Choroid plexus epithelial cell (primary cell): ENCODE measurements around the gene LTA.

Experiments used
- DNase-seq: peaks from one replicate; pipeline ENCODE4 v3.0.0-alpha.2; 2010; ENCODE audit warnings: low read depth
- H3K4me3 ChIP-seq: 2 replicates; pipeline ENCODE4 v1.5.1; 2011; ENCODE audit warnings: low read depth, mild to moderate bottlenecking, control low read depth, low read length, moderate library complexity
- TF ChIP-seq, protein P1 (sequence below): conservative IDR thresholded peaks from 2 replicates; pipeline ENCODE4 v1.5.1; 2011; ENCODE audit warnings: low read depth, mild to moderate bottlenecking, control low read depth, inconsistent platforms, low read length, moderate library complexity

Gene LTA

DNA sequence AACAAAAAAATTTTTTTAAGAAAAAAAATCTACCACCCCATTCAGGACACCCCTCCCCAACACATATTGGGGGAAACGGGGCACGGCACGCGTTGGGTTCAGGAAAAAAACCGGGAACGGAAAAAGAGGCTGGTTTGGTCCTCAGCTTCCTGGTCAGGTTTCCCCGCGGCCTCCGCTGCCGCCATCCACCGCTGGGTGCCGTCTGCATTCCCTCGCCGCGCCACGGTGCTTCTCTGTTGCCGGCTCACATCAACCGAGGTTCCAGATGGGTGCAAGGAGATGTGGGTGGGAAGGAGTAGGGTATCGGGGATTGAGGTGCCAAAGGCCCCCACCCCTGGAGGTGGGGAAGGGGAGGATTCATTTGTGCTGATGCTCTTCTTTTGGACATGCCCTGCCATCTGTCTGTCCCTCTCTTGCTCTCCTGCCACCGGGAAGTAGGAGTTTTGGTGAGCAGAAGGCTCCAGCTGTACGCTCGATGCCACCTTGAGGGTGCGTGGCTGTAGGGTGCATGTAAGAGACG, 37.5 kb upstream of the LTA start:
- no peak for DNase-seq
- no peak overlapping the region for H3K4me3 ChIP-seq
- TF ChIP-seq, protein P1, sequence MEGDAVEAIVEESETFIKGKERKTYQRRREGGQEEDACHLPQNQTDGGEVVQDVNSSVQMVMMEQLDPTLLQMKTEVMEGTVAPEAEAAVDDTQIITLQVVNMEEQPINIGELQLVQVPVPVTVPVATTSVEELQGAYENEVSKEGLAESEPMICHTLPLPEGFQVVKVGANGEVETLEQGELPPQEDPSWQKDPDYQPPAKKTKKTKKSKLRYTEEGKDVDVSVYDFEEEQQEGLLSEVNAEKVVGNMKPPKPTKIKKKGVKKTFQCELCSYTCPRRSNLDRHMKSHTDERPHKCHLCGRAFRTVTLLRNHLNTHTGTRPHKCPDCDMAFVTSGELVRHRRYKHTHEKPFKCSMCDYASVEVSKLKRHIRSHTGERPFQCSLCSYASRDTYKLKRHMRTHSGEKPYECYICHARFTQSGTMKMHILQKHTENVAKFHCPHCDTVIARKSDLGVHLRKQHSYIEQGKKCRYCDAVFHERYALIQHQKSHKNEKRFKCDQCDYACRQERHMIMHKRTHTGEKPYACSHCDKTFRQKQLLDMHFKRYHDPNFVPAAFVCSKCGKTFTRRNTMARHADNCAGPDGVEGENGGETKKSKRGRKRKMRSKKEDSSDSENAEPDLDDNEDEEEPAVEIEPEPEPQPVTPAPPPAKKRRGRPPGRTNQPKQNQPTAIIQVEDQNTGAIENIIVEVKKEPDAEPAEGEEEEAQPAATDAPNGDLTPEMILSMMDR, result no peak

DNA sequence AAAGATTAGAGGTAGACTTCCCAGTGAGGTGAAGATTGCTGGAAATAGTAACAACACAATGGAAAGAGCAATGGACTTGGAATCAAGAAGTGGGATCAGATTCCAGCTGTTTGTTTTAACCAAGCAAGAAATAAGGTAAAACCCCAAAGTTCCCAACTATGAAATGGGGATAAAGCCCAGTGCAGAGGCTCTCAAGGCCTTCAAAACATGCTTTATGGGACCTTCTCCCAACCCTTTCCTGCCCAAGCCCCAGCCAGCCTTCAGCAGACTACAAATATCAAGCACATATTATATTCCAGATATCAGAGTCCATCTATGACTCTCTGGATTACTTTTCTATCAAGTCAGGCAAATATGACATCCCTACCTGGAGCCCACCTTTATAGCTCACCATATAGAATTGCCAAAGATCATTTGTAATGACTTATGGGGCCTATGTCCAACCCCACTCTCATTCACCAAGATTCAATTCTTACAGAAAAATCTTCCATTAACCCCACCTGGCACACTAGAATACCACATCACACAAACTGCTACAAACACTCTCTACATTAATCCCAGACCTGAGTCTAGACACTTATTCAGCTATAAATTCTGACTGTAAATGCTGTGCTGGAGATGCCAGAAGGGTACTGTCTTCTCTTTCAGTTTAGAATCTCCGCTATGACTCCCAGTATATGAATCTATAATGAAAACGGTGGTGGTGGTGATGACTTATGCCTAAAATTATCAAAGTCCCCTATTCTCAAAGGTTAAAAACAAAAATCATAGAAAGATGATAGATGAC, 36.4 kb upstream of the LTA start:
- TF ChIP-seq, protein P1, result no peak
- H3K4me3 ChIP-seq, result no peak overlapping the region
- DNase-seq, result no peak

DNA sequence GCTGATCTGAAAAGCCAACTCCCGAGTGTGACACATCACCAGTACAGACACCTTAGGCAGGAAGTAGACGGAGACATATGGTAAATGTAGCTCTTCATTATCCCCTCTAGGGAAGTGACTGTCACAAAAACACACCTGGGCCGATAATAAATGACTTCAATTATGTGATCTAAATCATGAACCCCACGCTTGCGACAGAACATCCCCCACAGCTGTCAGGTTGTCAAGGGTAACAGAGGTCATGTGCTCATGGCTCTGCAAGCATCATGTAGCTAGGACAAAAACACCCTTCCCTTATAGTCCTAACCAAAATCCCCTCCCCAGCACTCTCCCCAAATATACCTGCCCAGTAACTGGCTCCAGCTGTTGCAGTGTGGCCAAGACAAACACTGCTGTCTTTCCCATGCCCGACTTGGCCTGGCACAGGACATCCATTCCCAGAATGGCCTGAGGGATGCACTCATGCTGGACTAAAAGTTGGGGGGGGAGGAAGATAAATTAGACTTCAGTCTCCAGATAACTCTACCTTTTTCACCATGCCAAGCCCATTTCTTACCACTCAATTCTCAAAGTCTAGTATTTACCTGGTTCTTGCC, 33.2 kb upstream of the LTA start:
- TF ChIP-seq, protein P1, result no peak
- DNase-seq, result no peak
- peak overlapping the region; percentile 14 for H3K4me3 ChIP-seq

DNA sequence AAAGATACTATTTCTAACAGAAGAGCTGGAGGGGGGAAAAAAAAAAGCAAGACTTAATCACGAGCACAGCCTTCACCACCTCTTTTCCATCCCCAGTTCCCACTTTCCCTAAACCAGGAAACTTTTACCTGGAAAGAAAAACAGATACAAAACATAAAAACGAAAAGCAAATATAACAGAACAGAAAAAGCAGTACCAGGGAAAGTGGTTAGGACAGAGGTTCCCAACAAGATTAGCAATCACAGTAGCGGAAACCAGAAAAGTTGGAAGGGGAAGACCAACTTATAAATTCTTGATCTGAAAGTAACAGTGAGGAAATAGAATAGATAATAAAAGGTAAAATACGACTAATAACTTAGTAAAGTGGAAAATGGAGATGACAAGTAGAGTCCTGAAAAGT, 31.4 kb upstream of the LTA start:
- DNase-seq, result no peak
- TF ChIP-seq, protein P1, result no peak

DNA sequence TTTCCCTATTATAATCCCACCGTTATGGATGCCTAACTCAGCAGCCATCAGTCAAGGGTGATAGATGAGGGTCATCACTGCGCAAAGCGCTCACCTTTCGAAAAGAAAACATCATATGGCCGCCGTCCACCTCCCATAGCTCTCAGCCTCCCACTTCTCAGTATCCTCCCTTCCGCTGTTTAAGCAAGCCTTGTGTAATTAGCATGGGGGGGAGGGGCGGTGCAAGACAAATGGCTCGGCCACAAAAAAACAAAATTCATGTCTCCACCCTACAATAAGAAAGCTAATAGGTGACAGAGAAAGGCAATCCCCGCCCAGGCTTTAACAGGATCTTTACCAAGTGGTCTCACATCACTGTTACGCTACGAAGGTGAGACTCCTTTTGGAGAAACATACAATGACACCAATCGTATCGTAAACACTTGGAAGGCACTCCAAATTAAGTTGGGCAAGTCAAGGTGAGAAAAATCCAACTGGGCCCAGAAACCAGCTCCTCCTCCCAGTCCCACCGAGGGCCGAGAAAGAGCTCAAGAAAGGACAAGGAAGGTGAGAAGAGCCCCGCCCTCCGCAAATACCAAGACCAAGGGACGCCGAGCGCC, 30.9 kb upstream of the LTA start:
- TF ChIP-seq, protein P1, result no peak
- H3K4me3 ChIP-seq, result peak overlapping the region; percentile 94
- DNase-seq, result peak; percentile 76

More for the DNA sequence above, 31.4 kb upstream of the LTA start:
- peak overlapping the region; percentile 94 for H3K4me3 ChIP-seq

DNA sequence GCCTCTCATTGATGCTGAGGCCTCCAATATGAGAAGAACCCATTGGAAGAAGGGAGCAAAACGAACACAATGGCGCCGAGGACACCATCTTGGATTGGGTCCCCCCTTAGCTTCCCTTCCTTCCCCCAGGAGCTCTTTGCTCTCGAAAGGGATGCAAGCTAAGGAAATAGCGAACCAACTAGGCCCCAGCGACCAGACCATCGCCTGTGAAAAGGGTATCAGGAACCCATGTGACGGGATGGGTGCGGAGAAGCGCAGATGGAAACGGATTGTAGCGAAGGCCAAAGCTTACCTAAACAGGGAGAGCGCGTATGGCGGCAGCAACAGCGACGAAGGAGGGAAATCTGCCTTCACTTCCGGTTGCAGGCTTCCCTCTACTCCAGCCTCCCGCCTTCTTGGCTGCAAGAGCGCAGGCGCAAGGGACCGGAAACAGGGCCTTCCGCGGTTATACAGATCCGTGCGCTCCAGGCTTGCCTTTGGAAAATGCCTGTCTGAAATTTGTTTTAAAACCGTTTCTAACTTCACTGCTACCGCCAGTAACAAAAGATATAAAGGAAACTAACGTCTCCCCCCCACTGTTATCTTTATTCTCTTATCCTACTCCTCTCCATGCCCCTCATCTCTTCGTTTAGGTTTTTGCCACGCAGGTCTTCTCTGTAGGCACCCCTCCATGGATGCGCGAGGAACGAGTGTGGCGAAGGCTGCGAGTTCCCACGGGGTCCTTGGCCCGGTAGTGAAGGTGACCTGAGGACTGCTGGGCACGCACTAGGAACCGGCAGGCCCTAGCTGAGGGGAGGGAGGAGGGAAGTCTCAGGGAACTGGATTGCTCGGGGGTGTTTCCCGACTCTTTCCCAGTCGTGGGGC, 30.2 kb upstream of the LTA start, which contains the start of gene DDX39B:
Gene DDX39B, minus strand, starts transcription at position 346 of the 864 bp plus-strand sequence. CDS start 1,471 bp downstream, outside the sequence.
- peak; percentile 99 for DNase-seq
- TF ChIP-seq, protein P1, result no peak
- H3K4me3 ChIP-seq, result peak within 1 kb of the TSS; percentile 94
